Hepatocyte (in vitro differentiated cells): ENCODE data around the gene EXPH5.

Experiments
- CTCF ChIP-seq: fragments of 200-600 bp; sonication (generic); IDR thresholded peaks from 2 replicates; pipeline ENCODE4 v1.5.1; 2016; ENCODE audit warnings: antibody characterized with exemption, mild to moderate bottlenecking; ENCODE audit not compliant: poor library complexity
- EZH2 ChIP-seq: fragments of 200-600 bp; sonication (generic); IDR thresholded peaks from 2 replicates; pipeline ENCODE4 v1.6.1; 2016; ENCODE audit warnings: antibody characterized with exemption, mild to moderate bottlenecking, borderline replicate concordance

GRCh38 chr11:108494182-108494581, 99.4 kb downstream of the EXPH5 start:
- TF ChIP-seq CTCF: no peak
- TF ChIP-seq EZH2: no peak
